SK-N-SH (cell line): ENCODE results near the gene AGAP2.

Source experiments
- EP300 ChIP-seq, 2 experiments: IDR thresholded peaks; 2 replicates each; pipeline versions ENCODE4 v1.4.0 to v1.6.1; 2012; ENCODE audit warnings: borderline replicate concordance in 1 of 2, low read depth in 1 of 2, low read length in 1 of 2
- EZH2phosphoT487 ChIP-seq: fragments of 200-600 bp; sonication (generic); IDR thresholded peaks from 2 replicates; pipeline ENCODE4 v1.6.1; 2017; ENCODE audit warnings: low read depth, mixed run types, mild to moderate bottlenecking, antibody characterized with exemption, moderate library complexity, borderline replicate concordance
- RAD21 ChIP-seq: IDR thresholded peaks from 2 replicates; pipeline ENCODE4 v1.6.1; 2012; ENCODE audit warnings: mild to moderate bottlenecking, low read length
- RFX5 ChIP-seq: IDR thresholded peaks from 2 replicates; pipeline ENCODE4 v1.6.1; 2012; ENCODE audit warnings: mild to moderate bottlenecking, improper control_type of control experiment, low read length

DNA sequence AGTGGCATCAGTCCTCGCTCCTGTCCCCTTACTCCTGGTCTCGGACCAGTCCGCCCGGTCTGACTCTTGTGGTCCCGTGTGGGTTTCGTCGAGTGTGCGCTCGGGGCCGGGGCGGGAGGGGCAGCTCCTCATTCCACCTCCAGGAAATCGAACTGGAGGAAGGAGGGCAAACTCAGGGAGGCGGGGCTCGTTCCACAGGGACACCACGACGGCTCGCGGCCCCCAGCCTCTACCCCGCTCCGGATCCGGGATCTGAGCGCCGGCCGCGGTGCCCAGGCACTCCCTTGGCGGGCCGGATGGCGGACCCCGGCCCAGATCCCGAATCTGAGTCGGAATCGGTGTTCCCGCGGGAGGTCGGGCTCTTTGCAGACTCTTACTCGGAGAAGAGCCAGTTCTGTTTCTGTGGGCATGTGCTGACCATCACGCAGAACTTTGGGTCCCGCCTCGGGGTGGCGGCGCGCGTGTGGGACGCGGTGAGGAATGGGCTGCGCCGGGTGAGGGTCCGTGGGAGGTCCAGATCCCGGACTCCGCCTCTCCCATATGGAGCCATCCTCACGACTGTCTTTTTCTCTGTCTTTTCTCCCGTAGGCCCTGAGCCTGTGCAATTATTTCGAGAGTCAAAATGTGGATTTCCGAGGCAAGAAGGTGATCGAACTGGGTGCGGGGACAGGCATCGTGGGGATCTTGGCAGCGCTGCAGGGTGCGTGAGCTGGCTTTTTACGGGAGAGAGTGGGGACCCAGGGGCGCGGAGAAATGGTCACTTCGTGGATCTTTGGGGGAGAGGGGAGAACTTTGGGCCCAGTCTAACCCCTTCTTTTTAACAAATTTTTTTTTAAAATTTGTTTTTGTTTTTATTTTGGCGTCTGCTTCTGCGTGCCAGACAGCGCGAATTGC is 34.1 kb upstream of the AGAP2 start, which contains the start of gene EEF1AKMT3:
- no peak for TF ChIP-seq RAD21
- TF ChIP-seq EP300 (IDR thresholded peaks at IDR 0.05; ENCODE audit: borderline replicate concordance in 1 of 2, low read depth in 1 of 2, low read length in 1 of 2) = no peak
- TF ChIP-seq RFX5 = no peak
- TF ChIP-seq EZH2phosphoT487 = no peak
